GM12878 (cell line): ENCODE results near the gene ZAR1L. TPM values are rescaled to one million over a fixed set of nuclear protein-coding genes. Genes with fewer than 3 reads are reported as not detected.

ENCODE experiments used
- ATAC-seq: fragments of 200-7000 bp; cut with Tn5 transposase; 3 replicates; pipeline ENCODE4 v1.9.1; 2020; ENCODE audit warnings: mild to moderate bottlenecking, moderate library complexity
- BruUV-seq: library from RNA; stranded (reverse); fragments of 400-500 nt; replicated peaks from 2 replicates; lab custom pipeline; 2021; lab: Mats Ljungman, UMichigan
- CTCF ChIA-PET: fragments of 300-600 bp; sonication (Branson Sonifier 250); formaldehyde crosslinking; extraction: SDS; loops from one replicate; lab custom pipeline; 2021; ENCODE audit warnings: inconsistent platforms; lab: Yijun Ruan, JAX
- POLR2A ChIA-PET: fragments of 350-600 bp; formaldehyde crosslinking; extraction: SDS; loops from one replicate; lab custom pipeline; 2021; ENCODE audit warnings: inconsistent platforms; lab: Charles Lee
- RAD21 ChIA-PET: fragments of 300-600 bp; sonication (Branson Sonifier 250); formaldehyde crosslinking; loops from one replicate; lab custom pipeline; 2023; ENCODE audit warnings: antibody characterized with exemption; ENCODE audit not compliant: unreplicated experiment; lab: Charles Lee
- SMC1A ChIA-PET: fragments of 300-600 bp; sonication (Branson Sonifier 250); formaldehyde crosslinking; loops from one replicate; lab custom pipeline; 2023; ENCODE audit not compliant: unreplicated experiment, uncharacterized antibody; lab: Charles Lee
- DNase-seq: peaks from one replicate; pipeline ENCODE4 v3.0.0-alpha.2; 2011; ENCODE audit warnings: low read depth, low spot score
- FAIRE-seq: peaks from 3 replicates; lab custom pipeline; 2011; peaks lifted over from hg19 to GRCh38; lab: Jason Lieb, UNC
- H2AFZ ChIP-seq: 2 replicates; pipeline ENCODE4 v1.6.0; 2011; ENCODE audit warnings: low read depth, low read length, control low read depth; ENCODE audit not compliant: control insufficient read depth
- H3K27ac ChIP-seq: 2 replicates; pipeline ENCODE4 v1.5.1; 2011; ENCODE audit warnings: control low read depth; ENCODE audit not compliant: control insufficient read depth, insufficient read depth
- H3K27me3 ChIP-seq, 2 experiments: replicated peaks in 1 of 2; 2 replicates each; pipeline versions ENCODE4 v1.6.0 to v1.6.1; 2011; ENCODE audit warnings: low read length in 1 of 2; ENCODE audit not compliant: control insufficient read depth in 2 of 2, insufficient read depth in 2 of 2
- H3K36me3 ChIP-seq, 2 experiments: 2 replicates each; pipeline ENCODE4 v1.5.1; 2011; ENCODE audit warnings: low read length in 1 of 2; ENCODE audit not compliant: control insufficient read depth in 2 of 2, insufficient read depth in 2 of 2
- H3K4me1 ChIP-seq: 2 replicates; pipeline ENCODE4 v1.6.1; 2011; ENCODE audit warnings: mild to moderate bottlenecking, low read length, moderate library complexity, mixed read lengths; ENCODE audit not compliant: control insufficient read depth, insufficient read depth
- H3K4me2 ChIP-seq: 2 replicates; pipeline ENCODE4 v1.6.0; 2011; ENCODE audit warnings: control low read depth; ENCODE audit not compliant: control insufficient read depth, insufficient read depth
- H3K4me3 ChIP-seq: fragments of 200-600 bp; sonication (generic); 2 replicates; pipeline ENCODE4 v1.5.1; 2016
- H3K79me2 ChIP-seq: 2 replicates; pipeline ENCODE4 v1.6.0; 2011; ENCODE audit warnings: low read length; ENCODE audit not compliant: control insufficient read depth, insufficient read depth
- H3K9ac ChIP-seq: 2 replicates; pipeline ENCODE4 v1.8.0; 2011; ENCODE audit warnings: low read length, control low read depth, mixed read lengths; ENCODE audit not compliant: control insufficient read depth, insufficient read depth
- H3K9me3 ChIP-seq: replicated peaks from 3 replicates; pipeline ENCODE4 v1.5.1; 2011; ENCODE audit warnings: mild to moderate bottlenecking, low read length; ENCODE audit not compliant: control insufficient read depth, insufficient read depth
- H4K20me1 ChIP-seq: 2 replicates; pipeline ENCODE4 v1.6.0; 2011; ENCODE audit not compliant: control insufficient read depth, insufficient read depth
- ASH2L ChIP-seq: fragments of 300-600, 200-600 bp; sonication (generic); IDR thresholded peaks from 2 replicates; pipeline ENCODE4 v1.6.1; 2017; ENCODE audit warnings: low read depth, mild to moderate bottlenecking, borderline replicate concordance
- CBX3 ChIP-seq: fragments of 200-600 bp; sonication (generic); IDR thresholded peaks from 2 replicates; pipeline ENCODE4 v1.6.1; 2016; ENCODE audit warnings: low read depth, borderline replicate concordance
- CREB1 ChIP-seq: IDR thresholded peaks from 2 replicates; pipeline ENCODE4 v1.6.1; 2012; ENCODE audit warnings: low read depth, mild to moderate bottlenecking, inconsistent platforms
- CREM ChIP-seq: IDR thresholded peaks from 2 replicates; pipeline ENCODE4 v1.6.1; 2014; ENCODE audit warnings: antibody characterized with exemption, low read depth
- EP300 ChIP-seq, 2 experiments: fragments of 150-350 bp in 1 of 2; IDR thresholded peaks; 2 replicates each; pipeline ENCODE4 v1.6.1; 2011 to 2012; ENCODE audit warnings: low read depth in 2 of 2, low read length in 2 of 2, borderline replicate concordance in 1 of 2, improper control_type of control experiment in 1 of 2, inconsistent platforms in 1 of 2; ENCODE audit not compliant: control insufficient read depth in 1 of 2
- IRF4 ChIP-seq: IDR thresholded peaks from 2 replicates; pipeline ENCODE4 v1.6.1; 2011; ENCODE audit warnings: low read depth, low read length
- KDM1A ChIP-seq: fragments of 200-600 bp; sonication (generic); IDR thresholded peaks from 2 replicates; pipeline ENCODE4 v1.6.1; 2016; ENCODE audit warnings: borderline replicate concordance
- MTA3 ChIP-seq: IDR thresholded peaks from 2 replicates; pipeline ENCODE4 v1.6.1; 2012; ENCODE audit warnings: low read length, inconsistent platforms, borderline replicate concordance
- MYC ChIP-seq: IDR thresholded peaks from 2 replicates; pipeline ENCODE4 v1.6.1; 2011; ENCODE audit warnings: mild to moderate bottlenecking, low read length, moderate library complexity, inconsistent platforms; ENCODE audit not compliant: insufficient read depth, insufficient replicate concordance, insufficient read length, severe bottlenecking
- SIX5 ChIP-seq: IDR thresholded peaks from 2 replicates; pipeline ENCODE4 v1.6.1; 2011; ENCODE audit warnings: mild to moderate bottlenecking, low read depth, low read length, moderate library complexity; ENCODE audit not compliant: severe bottlenecking
- SKIL ChIP-seq: fragments of 450-650 bp; IDR thresholded peaks from 2 replicates; pipeline ENCODE4 v1.6.1; 2017; ENCODE audit warnings: mild to moderate bottlenecking, low read depth, inconsistent platforms; ENCODE audit not compliant: poor library complexity, severe bottlenecking
- SMC3 ChIP-seq: IDR thresholded peaks from 2 replicates; pipeline ENCODE4 v1.6.1; 2011; ENCODE audit warnings: low read length, improper control_type of control experiment, borderline replicate concordance
- in situ Hi-C: fragments of 300-500 bp; cut with MboI; formaldehyde crosslinking; loops from 9 replicates; pipeline ENCODE4 v1.14.3; 2018; ENCODE audit warnings: mixed read lengths
- intact Hi-C: fragments of 100-400 bp; cut with micrococcal nuclease; formaldehyde crosslinking; loops from one replicate; pipeline ENCODE4 v1.14.2; 2022; ENCODE audit not compliant: unreplicated experiment
- polyA plus RNA-seq, 11 experiments: library from polyadenylated mRNA; depleted of rRNA in 4 of 11; unstranded in 6 of 11; stranded (reverse) in 5 of 11; fragments of >200 nt; fragmentation: Nextera tagmentation in 4 of 11; fragmentation: Illumina TruSeq in 1 of 11; extraction: Ambion mirVana in 4 of 11; extraction: Trizol in 1 of 11; gene quantifications; 1 replicate in 1 of 11; 2 replicates in 10 of 11; pipeline versions ENCODE4 v1.2.1 to v1.2.3, GENCODE V29; 2011 to 2016; ENCODE audit warnings: inconsistent platforms in 2 of 11, missing spikeins in 2 of 11, low read depth in 1 of 11
- total RNA-seq, 4 experiments: library from RNA; depleted of rRNA in 3 of 4; stranded (reverse); fragments of >200 nt in 3 of 4; fragmentation: Illumina TruSeq in 1 of 4; extraction: Trizol in 1 of 4; gene quantifications; 2 replicates each; pipeline versions ENCODE4 v1.2.1 to v1.2.3, GENCODE V29; 2013 to 2021
- TF ChIP-seq, protein P1 (sequence below): IDR thresholded peaks from 2 replicates; pipeline ENCODE4 v1.6.1; 2012; ENCODE audit warnings: mild to moderate bottlenecking, low read depth, low read length
- TF ChIP-seq, protein P2 (sequence below): IDR thresholded peaks from 2 replicates; pipeline ENCODE4 v1.6.1; 2012; ENCODE audit warnings: low read depth, low read length, improper control_type of control experiment

Gene ZAR1L
- total and polyA plus RNA-seq, 10 of the 15 experiments (the other 5 are each of a cell fraction or from before 2014, with no cell fraction given), result 0.05 to 0.34 (median 0.17) TPM; not detected in 6

DNA sequence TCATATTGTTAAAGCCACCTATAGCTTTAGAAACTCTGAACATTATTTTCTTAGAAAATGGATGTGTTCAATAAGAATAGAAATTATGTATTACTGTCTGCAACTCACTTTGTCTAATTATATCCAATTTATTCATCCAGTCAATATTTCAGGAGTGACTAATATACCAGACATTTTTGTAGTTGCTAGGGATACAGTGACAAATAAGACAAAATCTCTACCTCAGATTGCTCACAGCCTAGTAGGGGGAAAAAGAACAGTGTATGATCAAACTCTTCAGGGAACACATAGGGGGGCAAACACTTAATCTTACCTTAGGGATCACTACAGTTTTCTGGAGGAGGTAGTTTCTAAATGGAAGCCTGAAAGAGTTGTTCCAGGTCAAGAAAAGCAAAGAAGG lies 8.7 kb upstream of the ZAR1L start:
- peak; percentile 27; the same call in 1 of the 3 replicates for ATAC-seq
- FAIRE-seq, result no peak
- ChIA-PET RAD21 (no interaction called here), POLR2A (interaction anchor here (1.0 to 1.5 kb wide), 3 partner anchors 9 to 11 kb away, joined by 3 read pairs; partner anchors contain the start of genes BRCA2 and ZAR1L), SMC1A (interaction anchor here (1.2 to 2.2 kb wide), 3 partner anchors 11 to 38 kb away, joined by 3 to 8 read pairs (median 7); no protein-coding TSS in a partner anchor), CTCF (interaction anchor here (1.2 kb wide), 1 partner anchor 91 kb away, joined by 3 read pairs; no protein-coding TSS in a partner anchor)
- H3K79me2 ChIP-seq, result no peaks in the 10 kb centered on the region
- H3K36me3 ChIP-seq, result peaks cover 1 to 2% of the 10 kb centered on the region in 2 experiments
- no peak overlapping the region for H3K4me2 ChIP-seq
- no peak overlapping the region for H3K9ac ChIP-seq
- no peak overlapping the region for H3K27ac ChIP-seq
- no peak overlapping the region for H3K4me3 ChIP-seq
- DNase-seq, result no peak
- no peaks in the 10 kb centered on the region for H3K27me3 ChIP-seq
- no TSS peak for BruUV-seq
- no peak overlapping the region; the same call in 1 of the 2 replicates for H2AFZ ChIP-seq
- H3K4me1 ChIP-seq, result no peaks in the 10 kb centered on the region
- no peaks in the 10 kb centered on the region; the same call in 2 of the 3 replicates for H3K9me3 ChIP-seq
- H4K20me1 ChIP-seq, result no peaks in the 10 kb centered on the region
- intact Hi-C loops (no loop called here), in situ Hi-C loops (no loop called here)
- no peak for TF ChIP-seq MYC
- no peak for TF ChIP-seq IRF4
- TF ChIP-seq, protein P1, sequence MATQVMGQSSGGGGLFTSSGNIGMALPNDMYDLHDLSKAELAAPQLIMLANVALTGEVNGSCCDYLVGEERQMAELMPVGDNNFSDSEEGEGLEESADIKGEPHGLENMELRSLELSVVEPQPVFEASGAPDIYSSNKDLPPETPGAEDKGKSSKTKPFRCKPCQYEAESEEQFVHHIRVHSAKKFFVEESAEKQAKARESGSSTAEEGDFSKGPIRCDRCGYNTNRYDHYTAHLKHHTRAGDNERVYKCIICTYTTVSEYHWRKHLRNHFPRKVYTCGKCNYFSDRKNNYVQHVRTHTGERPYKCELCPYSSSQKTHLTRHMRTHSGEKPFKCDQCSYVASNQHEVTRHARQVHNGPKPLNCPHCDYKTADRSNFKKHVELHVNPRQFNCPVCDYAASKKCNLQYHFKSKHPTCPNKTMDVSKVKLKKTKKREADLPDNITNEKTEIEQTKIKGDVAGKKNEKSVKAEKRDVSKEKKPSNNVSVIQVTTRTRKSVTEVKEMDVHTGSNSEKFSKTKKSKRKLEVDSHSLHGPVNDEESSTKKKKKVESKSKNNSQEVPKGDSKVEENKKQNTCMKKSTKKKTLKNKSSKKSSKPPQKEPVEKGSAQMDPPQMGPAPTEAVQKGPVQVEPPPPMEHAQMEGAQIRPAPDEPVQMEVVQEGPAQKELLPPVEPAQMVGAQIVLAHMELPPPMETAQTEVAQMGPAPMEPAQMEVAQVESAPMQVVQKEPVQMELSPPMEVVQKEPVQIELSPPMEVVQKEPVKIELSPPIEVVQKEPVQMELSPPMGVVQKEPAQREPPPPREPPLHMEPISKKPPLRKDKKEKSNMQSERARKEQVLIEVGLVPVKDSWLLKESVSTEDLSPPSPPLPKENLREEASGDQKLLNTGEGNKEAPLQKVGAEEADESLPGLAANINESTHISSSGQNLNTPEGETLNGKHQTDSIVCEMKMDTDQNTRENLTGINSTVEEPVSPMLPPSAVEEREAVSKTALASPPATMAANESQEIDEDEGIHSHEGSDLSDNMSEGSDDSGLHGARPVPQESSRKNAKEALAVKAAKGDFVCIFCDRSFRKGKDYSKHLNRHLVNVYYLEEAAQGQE, result no peak
- TF ChIP-seq SMC3, result no peak
- TF ChIP-seq EP300 (IDR thresholded peaks at IDR 0.05; ENCODE audit: borderline replicate concordance in 1 of 2, control insufficient read depth in 1 of 2, low read depth in 2 of 2, low read length in 2 of 2), result no peak
- no peak for TF ChIP-seq KDM1A
- TF ChIP-seq SKIL, result no peak
- no peak for TF ChIP-seq ASH2L
- no peak for TF ChIP-seq CREB1
- TF ChIP-seq, protein P2, sequence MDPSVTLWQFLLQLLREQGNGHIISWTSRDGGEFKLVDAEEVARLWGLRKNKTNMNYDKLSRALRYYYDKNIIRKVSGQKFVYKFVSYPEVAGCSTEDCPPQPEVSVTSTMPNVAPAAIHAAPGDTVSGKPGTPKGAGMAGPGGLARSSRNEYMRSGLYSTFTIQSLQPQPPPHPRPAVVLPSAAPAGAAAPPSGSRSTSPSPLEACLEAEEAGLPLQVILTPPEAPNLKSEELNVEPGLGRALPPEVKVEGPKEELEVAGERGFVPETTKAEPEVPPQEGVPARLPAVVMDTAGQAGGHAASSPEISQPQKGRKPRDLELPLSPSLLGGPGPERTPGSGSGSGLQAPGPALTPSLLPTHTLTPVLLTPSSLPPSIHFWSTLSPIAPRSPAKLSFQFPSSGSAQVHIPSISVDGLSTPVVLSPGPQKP, result no peak
- no peak for TF ChIP-seq CREM
- no peak for TF ChIP-seq SIX5
- no peak for TF ChIP-seq MTA3
- no peak for TF ChIP-seq CBX3
